NT2/D1 (cell line): Measurements from ENCODE around the gene UFC1.

Experiments used
- DNase-seq: peaks from one replicate; pipeline ENCODE4 v3.0.0-alpha.2; 2011; ENCODE audit warnings: low read depth, low spot score
- H3K27me3 ChIP-seq: 2 replicates; pipeline ENCODE4 v1.6.0; 2011; ENCODE audit warnings: mild to moderate bottlenecking; ENCODE audit not compliant: insufficient read length, insufficient read depth
- H3K36me3 ChIP-seq: 2 replicates; pipeline ENCODE4 v1.6.1; 2011; ENCODE audit warnings: mild to moderate bottlenecking, low read length, mixed read lengths; ENCODE audit not compliant: insufficient read depth, insufficient read length
- H3K4me1 ChIP-seq: 2 replicates; pipeline ENCODE4 v1.5.1; 2011; ENCODE audit not compliant: insufficient read depth, insufficient read length
- H3K4me3 ChIP-seq: 2 replicates; pipeline ENCODE4 v1.5.1; 2011; ENCODE audit warnings: low read depth; ENCODE audit not compliant: insufficient read length
- H3K9ac ChIP-seq: 2 replicates; pipeline ENCODE4 v1.6.0; 2011; ENCODE audit warnings: low read depth; ENCODE audit not compliant: insufficient read length
- H3K9me3 ChIP-seq: 2 replicates; pipeline ENCODE4 v1.5.1; 2011; ENCODE audit warnings: mild to moderate bottlenecking, low read length; ENCODE audit not compliant: insufficient read depth
- SUZ12 ChIP-seq: IDR thresholded peaks from 2 replicates; pipeline ENCODE4 v1.6.1; 2011; ENCODE audit not compliant: insufficient read length, insufficient read depth; ENCODE audit errors: extremely low read depth
- YY1 ChIP-seq: IDR thresholded peaks from 2 replicates; pipeline ENCODE4 v1.6.1; 2011; ENCODE audit not compliant: insufficient read length, insufficient read depth
- ZNF274 ChIP-seq: IDR thresholded peaks from 2 replicates; pipeline ENCODE4 v1.6.1; 2011; ENCODE audit warnings: mild to moderate bottlenecking, low read depth, low read length

Gene UFC1

DNA sequence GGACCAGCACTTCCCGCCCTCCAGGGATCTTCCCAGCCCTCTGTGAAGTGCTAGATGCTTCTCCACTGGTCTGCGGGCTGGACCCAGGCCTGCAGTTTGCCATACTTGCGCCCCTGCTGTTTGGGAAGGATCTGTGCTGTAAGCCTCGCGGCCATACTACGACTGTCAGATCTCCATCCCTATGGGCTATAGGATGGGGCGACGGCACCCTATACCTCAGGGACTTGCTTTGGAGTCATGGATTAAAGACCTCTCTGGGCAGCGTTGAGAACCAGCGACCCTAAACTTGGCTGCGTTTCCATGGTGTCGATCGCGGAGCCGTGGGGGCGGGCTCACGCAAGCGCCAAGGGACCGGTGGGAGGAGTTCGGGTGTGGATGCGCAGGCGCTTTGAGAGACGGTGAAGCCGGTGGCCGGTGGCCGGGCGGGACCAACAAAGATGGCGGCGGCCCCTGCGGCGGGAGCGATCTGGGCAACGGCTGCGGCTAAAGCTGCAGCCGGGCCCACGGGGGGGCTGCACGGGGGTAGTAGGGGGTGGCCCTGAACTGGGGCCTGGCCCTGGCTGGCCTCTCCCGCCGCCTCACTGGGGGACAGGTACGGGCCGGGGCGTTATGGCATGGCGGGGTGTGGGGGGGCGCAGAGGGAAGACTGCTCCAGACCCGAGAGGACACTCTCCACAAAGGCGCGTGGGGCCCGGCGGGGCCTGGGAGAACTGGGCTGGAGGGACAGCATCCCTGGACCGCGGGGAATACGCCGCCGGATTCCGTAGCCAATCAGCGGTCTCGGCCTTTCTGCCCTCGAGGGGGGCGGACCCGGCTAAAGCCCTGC, 5.5 kb downstream of the UFC1 start, which contains the start of gene USP21:
Gene USP21 (plus strand): TSS at position 414 of the 826 bp plus-strand sequence. CDS start 1,141 bp downstream, outside the sequence.
- TF ChIP-seq YY1 (peak; percentile 94), ZNF274 (no peak)
- peak within 1 kb of the TSS; percentile 94 for H3K9ac ChIP-seq
- H3K9me3 ChIP-seq = no peaks in the 10 kb centered on the region
- peak within 1 kb of the TSS; percentile 83 for H3K4me3 ChIP-seq
- peaks cover 3% of the 10 kb centered on the region for H3K4me1 ChIP-seq
- peak; percentile 96 for DNase-seq
- H3K27me3 ChIP-seq = no peaks in the 10 kb centered on the region
- H3K36me3 ChIP-seq = peaks cover 79% of the 10 kb centered on the region

DNA sequence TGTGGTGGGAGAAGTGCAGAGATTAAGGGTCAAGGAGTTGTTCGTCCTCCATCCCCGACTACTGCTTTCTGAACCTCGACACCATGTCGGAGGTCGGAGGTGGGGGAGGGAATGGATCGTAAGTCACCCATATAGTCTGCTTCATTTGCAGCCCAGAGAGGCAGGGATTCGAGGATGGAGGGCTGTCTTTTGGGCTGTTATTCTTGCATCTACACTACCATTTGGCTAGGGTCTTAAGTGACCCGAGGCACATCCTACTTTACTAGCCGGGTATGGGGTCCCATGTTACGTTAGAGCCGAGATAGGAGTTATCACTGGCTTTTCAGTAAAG, 6.1 kb downstream of the UFC1 start:
- Histone ChIP-seq H3K4me1 (peaks cover 3% of the 10 kb centered on the region), H3K36me3 (peaks cover 82% of the 10 kb centered on the region), H3K27me3 (no peaks in the 10 kb centered on the region), H3K9me3 (no peaks in the 10 kb centered on the region), H3K9ac (peak overlapping the region; percentile 94), H3K4me3 (peak overlapping the region; percentile 83)
- DNase-seq = peak; percentile 25
- TF ChIP-seq YY1 (no peak), SUZ12 (no peak), ZNF274 (no peak)

- peaks cover 78% of the 10 kb centered on the region for H3K36me3 ChIP-seq
- H3K9me3 ChIP-seq = no peaks in the 10 kb centered on the region
- peaks cover 7% of the 10 kb centered on the region for H3K4me1 ChIP-seq
- TF ChIP-seq SUZ12 = no peak
- TF ChIP-seq ZNF274 = no peak
- TF ChIP-seq YY1 = no peak
- H3K27me3 ChIP-seq = no peaks in the 10 kb centered on the region
- no peak overlapping the region for H3K4me3 ChIP-seq
- DNase-seq = no peak
- H3K9ac ChIP-seq = peak overlapping the region; percentile 12
These were observed 6.9 kb downstream of the UFC1 start for GRCh38 chr1:161160671-161161145.

- Histone ChIP-seq H3K4me1 (peaks cover 7% of the 10 kb centered on the region), H3K9me3 (no peaks in the 10 kb centered on the region), H3K9ac (peak overlapping the region; percentile 6), H3K36me3 (peaks cover 75% of the 10 kb centered on the region), H3K27me3 (no peaks in the 10 kb centered on the region), H3K4me3 (no peak overlapping the region)
- no peak for TF ChIP-seq YY1
- no peak for TF ChIP-seq ZNF274
- no peak for TF ChIP-seq SUZ12
- no peak for DNase-seq
These were observed 7.9 kb downstream of the UFC1 start for GRCh38 chr1:161161652-161162051.

DNA sequence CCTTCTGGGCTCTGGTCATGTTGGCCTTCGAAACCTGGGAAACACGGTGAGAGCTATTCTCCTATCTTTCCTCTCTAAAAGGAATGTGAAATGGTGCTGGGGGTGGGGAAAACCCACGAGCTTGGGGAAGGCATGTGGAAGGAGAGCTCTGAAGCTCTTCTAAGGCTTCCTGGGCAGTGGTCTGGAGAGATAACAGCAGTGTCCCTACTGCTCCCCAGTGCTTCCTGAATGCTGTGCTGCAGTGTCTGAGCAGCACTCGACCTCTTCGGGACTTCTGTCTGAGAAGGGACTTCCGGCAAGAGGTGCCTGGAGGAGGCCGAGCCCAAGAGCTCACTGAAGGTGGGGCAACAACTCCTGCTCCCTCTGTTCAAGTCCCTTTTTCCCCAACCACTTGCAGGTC, 8.3 kb downstream of the UFC1 start:
- H3K4me3 ChIP-seq = no peak overlapping the region
- peak overlapping the region; percentile 6 for H3K9ac ChIP-seq
- H3K27me3 ChIP-seq = no peaks in the 10 kb centered on the region
- H3K4me1 ChIP-seq = peaks cover 7% of the 10 kb centered on the region
- no peaks in the 10 kb centered on the region for H3K9me3 ChIP-seq
- peaks cover 71% of the 10 kb centered on the region for H3K36me3 ChIP-seq
- DNase-seq = no peak
- TF ChIP-seq YY1 (no peak), ZNF274 (no peak), SUZ12 (no peak)

- H3K4me1 ChIP-seq = peaks cover 9% of the 10 kb centered on the region
- no peak for DNase-seq
- H3K9ac ChIP-seq = no peak overlapping the region
- no peaks in the 10 kb centered on the region for H3K27me3 ChIP-seq
- no peak overlapping the region for H3K4me3 ChIP-seq
- no peak for TF ChIP-seq SUZ12
- TF ChIP-seq YY1 = no peak
- no peak for TF ChIP-seq ZNF274
- peaks cover 65% of the 10 kb centered on the region for H3K36me3 ChIP-seq
- H3K9me3 ChIP-seq = no peaks in the 10 kb centered on the region
These were observed 9.0 kb downstream of the UFC1 start for GRCh38 chr1:161162806-161163205.

DNA sequence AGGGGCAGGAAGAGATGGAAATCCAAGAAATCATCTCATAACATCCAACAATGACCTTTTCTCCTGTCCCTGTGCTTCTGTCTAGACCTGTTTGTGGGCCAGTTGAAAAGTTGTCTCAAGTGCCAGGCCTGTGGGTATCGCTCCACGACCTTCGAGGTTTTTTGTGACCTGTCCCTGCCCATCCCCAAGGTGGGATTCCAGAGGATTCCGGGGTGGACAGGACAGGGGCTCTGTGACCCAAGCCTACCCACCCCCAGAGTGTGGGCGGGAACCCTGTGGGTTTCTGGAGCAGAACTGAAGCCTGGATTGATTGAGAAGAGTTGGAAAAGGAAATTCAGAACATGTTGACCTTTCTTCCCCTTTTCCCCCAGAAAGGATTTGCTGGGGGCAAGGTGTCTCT, 10.0 kb downstream of the UFC1 start:
- no peak for DNase-seq
- no peak overlapping the region for H3K9ac ChIP-seq
- H3K4me1 ChIP-seq = peaks cover 9% of the 10 kb centered on the region
- H3K4me3 ChIP-seq = no peak overlapping the region
- H3K9me3 ChIP-seq = no peaks in the 10 kb centered on the region
- no peak for TF ChIP-seq SUZ12
- no peak for TF ChIP-seq ZNF274
- TF ChIP-seq YY1 = no peak
- no peaks in the 10 kb centered on the region for H3K27me3 ChIP-seq
- H3K36me3 ChIP-seq = peaks cover 63% of the 10 kb centered on the region

- DNase-seq = no peak
- Histone ChIP-seq H3K4me1 (peaks cover 9% of the 10 kb centered on the region), H3K36me3 (peaks cover 72% of the 10 kb centered on the region), H3K4me3 (peak overlapping the region; percentile 9), H3K9me3 (no peaks in the 10 kb centered on the region), H3K9ac (no peak overlapping the region), H3K27me3 (no peaks in the 10 kb centered on the region)
- TF ChIP-seq ZNF274 = no peak
These were observed 11.3 kb downstream of the UFC1 start for GRCh38 chr1:161164901-161165610.
